Activated CD8-positive, alpha-beta memory T cell treated with anti-CD3 and anti-CD28 coated beads, Interleukin-2, amount 50 U/mL, for 24 hours (primary cell): ENCODE results near the gene GSPT2.
"Not testable (repeated sequence)": the region's sequence is repeated elsewhere in the genome, so short reads cannot be mapped to it uniquely, and the experiment has no call there.

Experiments
- DNase-seq: peaks from one replicate; pipeline ENCODE4 v3.0.0-alpha.2; 2020; ENCODE audit errors: extremely low read depth

The GSPT2 gene

DNA sequence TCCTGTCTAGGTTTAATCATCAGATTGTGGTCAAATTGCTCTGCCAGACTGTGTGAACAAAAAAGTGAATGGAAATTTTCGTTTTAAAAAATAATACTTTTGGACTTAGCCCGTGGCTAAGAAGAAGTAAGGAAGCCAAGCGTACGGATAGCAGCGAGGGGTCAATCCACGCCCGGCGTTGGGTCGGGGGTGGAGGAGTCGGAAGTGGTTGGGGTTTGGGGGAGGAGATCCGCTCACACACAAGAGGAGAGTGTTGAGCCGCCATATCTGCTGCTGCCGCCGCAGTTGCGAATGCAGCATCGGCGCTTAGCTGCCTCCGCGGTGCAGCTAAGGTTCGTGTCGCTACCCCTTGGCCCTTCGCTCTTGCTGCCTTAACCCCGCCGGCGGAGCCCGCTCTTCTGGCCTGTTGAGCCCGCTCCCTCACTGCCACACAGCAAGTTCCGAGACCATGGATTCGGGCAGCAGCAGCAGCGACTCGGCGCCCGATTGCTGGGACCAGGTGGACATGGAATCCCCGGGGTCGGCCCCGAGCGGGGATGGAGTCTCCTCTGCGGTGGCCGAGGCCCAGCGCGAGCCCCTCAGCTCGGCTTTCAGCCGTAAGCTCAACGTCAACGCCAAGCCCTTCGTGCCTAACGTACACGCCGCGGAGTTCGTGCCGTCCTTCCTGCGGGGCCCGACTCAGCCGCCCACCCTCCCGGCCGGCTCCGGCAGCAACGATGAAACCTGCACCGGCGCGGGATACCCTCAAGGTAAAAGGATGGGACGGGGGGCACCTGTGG is at the start of gene GSPT2:
TSS of gene GSPT2 (plus strand) at position 264 of the 779 bp plus-strand sequence. CDS start at position 449, 185 bp downstream.
- DNase-seq: peak; percentile 9

DNA sequence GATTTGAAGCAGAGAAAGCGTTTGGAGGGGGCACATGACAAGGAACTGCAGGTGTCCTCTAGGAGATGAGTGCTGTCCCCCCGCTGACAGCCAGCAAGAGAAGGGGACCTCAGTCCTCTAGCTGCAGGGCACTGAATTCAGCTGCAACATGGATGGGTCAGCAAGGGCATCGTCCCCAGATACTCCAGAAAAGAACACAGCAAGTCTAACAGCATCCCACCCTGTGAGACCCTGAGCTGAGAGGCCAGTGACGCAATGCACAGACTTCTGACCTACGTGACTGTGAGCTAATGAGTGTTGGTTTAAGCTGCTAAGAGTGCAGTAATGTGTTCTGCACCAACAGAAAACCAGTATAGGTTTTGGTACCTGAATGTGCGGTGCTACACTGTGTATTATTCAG is 49.0 kb upstream of the GSPT2 start:
- DNase-seq: no peak

DNA sequence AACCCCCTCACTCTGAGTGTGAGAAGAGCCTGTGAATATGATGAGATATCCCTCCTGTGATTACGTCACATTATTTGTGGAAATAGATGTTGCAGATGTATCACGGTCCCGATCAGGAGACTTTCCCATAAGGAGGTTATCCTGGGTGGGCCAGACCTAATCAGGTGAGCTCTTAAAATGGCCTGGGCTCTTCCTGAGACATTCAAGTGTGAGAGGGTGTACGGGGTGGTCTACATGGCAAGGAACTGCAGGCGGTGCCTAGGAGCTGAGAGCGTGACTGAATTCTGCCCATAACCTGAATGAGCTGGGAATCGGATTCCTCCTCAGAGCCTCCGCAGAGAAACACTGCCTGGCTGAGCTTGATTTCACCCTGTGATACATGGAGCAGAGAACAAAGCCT is 45.8 kb upstream of the GSPT2 start:
- DNase-seq: no peak

DNA sequence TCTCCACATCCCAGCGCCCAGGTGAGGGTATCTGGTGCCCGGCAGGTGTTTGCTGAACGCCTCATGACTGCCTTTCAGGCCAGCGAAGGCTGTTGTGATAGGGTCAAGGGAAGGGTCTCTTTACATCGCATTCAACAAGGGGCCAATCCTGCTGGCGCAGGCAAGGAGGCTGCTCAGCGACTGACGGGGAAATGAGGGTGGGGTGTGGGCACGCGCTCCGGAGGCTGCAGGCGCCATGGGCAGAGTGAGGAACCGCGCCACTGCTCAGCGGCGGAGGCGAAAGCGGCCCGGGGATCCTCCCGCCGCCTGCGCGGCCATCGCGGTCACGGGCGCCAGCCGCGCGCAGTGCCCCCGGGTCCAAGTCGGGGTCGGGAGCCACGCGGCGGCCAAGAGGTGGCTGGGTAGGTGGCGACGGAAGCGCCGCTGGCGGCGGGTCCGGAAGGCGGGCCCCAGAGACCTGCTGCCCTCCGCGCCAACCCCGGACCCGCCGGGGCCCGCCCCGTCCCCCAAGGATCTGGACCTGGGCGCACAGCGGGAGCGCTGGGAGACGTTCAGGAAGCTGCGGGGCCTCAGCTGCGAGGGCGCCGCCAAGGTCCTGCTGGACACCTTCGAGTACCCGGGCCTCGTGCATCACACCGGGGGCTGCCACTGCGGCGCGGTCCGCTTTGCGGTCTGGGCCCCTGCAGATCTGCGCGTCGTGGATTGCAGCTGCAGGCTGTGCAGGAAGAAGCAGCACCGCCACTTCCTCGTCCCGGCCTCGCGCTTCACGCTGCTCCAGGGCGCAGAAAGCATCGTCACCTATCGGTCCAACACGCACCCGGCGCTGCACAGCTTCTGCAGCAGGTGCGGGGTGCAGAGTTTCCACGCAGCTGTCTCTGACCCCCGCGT is 32.7 kb upstream of the GSPT2 start, which contains the start of gene CENPVL1:
TSS of gene CENPVL1 (plus strand) at position 236 of the 888 bp plus-strand sequence. CDS start at position 236, 0 bp downstream.
- not testable (repeated sequence) for DNase-seq

DNA sequence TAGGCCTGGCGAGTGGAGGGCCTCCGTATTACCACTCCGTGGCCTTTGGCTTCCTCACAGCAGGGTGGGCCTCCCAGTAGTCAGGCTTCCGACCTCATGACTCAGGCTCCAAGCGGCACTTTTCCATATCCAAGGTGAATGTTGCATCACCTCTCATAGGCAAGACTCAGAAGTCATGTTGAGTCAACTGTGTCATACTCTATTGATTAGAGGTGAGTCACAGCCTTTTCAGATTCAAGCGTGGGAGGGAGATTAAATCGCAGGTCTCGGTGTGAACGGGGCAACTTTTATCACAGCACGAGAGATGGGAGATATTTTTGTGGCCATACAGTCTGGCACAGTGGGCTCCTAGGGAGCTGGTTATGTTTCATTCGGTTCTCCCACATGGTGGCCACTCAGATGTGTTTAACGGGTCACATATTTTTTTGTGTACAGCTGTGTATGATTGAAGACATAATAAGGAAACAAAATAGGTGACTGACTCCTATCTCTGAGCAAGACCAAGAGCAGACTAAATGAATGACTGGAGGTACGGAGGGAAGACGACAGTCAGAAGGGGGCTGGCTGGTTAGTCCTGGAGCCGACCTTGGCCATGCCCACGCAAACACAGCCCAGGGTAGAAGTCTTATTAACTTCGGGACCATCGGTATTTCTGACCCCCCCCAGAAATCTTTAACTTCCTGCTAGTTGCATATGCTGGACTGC is 30.1 kb upstream of the GSPT2 start:
- DNase-seq: not testable (repeated sequence)

DNA sequence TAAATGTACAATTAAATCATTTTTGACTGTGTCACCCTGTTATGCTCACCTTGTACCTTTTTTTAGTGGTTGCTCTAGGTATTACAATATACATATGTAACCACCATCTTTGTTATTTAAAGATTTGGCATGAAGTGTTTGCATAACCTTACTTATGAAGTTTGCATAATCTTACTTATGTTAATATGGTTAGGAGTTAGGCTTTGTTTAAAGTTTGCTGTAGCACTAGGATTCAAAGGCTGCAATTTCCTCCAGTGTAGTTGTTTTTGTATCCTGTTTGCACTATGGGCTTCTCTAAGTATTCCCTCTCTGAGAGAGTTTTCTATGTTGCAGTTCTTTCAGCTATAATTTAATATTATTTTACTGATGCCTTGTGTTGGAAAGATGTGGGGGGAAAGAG is 15.0 kb upstream of the GSPT2 start:
- no peak for DNase-seq

DNA sequence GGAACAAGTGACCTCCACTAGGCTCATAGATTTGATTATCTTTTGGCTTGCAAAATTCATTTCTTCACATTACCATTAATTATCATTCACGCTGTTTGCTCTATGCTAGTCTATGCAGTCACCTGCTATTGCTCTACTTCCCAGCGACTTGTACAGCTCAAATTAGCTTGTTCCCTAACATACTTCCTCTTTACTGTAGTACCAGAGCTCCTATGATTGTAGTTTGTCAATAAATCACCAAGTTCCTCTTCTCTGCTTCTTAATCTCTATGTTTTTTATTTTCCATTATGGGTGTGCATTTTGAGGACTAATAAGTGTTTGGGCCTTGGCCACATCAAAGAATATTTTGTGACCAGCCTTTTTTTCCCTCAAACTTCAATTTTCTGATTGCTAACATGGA is 6.2 kb upstream of the GSPT2 start:
- no peak for DNase-seq

DNA sequence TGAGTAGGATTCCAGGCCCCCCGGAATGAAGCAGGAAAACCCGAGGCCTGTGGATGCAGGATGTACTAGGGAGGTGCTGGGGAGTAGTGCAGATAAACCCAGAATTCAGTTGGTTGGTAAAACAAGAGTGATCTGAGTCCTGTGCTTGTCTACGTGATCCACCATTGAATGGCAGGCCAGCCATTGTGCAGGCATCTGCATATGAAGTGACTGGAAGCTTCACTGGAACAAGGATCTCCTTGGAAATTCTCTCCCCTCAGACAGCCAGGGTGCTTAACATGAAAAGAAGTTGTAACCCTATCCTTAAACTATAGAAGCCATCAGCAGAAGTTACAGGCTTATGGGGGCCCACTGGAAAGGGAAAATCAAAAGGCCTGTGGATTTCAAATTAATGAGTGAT is 656 bp upstream of the GSPT2 start:
- DNase-seq: no peak

DNA sequence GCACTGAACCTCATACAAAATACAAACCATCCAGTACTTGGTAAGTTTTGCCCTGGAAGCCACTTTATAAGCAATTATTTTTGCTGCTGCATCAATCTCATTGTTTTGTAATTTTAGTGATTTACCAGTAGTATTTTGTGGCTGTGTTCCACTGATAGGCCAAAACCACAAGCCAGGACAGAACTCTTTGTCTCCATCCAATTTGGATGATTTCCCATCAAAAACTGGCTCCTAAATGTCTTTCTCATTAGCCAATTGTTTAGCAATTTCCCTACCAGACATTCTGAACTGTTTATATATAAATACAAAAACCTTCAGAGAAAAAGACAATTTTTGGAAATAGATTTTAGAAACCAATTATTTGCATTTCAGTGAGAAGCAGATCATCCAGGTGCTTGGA is 4.4 kb downstream of the GSPT2 start:
- no peak for DNase-seq

DNA sequence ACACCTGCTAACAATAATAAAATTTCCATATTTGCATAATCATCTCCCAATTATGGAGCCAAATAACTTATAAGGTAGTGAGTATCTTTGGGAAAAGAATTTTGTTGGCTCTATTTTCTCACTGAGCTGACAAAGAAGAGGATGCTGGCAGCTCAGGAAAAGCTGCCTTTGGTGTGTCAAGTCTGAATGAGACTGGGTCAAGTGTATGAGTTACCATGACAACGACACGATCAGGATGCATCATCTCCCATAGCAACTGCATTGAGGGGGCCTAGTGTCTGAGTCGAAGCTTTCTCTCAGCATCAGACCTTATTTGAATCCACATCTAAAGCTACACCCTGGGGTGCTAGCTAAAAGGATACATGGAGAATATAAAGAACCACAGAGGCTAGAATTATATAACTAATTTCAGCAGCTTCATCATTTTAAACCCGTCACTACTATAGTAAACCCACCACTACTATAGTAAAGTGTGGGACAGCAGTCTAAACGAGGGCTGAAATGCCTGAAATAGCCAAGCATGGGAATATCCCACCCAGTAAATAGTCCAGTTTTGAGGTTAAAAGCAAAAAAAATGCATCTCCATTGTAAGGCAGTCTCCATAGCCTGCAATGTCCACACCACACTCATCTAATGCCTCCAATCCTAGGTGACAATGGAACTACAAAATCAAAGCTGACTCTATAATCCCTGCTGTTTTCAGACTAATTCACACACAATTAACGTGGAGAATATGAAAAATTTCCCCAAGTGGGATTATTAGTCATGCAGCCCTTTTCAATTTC is 16.0 kb downstream of the GSPT2 start:
- no peak for DNase-seq

DNA sequence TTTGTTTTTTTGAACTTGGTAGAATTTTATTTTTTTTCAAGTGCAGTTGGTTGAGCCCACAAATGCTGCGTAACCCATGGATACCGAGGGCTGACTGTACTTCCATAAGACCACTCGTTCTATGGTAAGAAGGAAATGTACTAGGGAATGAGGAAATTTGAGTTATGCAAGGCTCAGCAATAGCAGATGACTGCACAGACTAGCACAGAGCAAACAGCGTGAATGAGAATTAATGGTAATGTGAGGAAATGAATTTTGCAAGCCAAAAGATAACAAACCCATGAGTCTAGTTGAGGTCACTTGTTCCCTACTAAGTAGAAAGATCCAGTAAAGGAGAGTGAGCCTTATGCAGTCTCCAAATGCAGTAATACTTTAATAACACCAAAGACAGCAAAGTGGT is 17.4 kb downstream of the GSPT2 start:
- no peak for DNase-seq

DNA sequence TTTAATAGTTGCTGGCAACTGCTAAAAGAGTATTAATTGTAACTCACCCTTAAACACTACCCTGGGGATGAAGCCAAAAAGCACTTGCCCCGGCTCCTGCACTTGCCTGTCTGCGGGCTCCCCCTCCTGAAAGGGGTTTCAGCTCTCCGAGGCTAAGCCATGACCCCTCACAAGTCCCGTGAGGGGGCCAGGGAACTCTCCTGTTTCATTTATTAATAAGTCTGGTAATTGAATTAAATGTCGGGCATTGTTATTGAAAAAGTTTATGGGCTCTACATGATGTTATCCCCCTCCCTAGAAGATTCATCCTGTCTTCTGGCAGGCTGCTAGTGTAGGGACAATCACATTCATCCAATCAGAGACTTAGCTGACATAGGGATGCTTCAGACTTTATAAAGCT is 23.3 kb downstream of the GSPT2 start:
- no peak for DNase-seq

DNA sequence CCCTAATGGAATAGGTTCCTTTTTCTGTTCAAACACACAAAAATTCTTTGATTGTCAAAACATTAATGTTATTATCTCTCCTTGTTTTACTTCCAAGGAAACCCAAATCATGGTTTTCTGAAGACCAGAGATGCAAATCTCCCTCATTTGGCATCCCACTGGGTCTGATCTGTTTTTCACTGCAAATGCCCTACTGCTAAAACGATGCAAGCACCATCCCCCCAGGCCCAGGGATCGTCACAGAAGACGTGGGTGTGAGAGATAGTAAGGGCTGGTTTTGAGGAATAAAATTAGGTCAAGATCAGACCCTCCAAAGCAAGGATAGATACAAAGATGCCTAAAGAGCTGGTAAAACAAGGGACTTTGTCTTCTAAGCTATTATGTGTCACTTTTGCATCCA is 33.6 kb downstream of the GSPT2 start:
- DNase-seq: no peak

DNA sequence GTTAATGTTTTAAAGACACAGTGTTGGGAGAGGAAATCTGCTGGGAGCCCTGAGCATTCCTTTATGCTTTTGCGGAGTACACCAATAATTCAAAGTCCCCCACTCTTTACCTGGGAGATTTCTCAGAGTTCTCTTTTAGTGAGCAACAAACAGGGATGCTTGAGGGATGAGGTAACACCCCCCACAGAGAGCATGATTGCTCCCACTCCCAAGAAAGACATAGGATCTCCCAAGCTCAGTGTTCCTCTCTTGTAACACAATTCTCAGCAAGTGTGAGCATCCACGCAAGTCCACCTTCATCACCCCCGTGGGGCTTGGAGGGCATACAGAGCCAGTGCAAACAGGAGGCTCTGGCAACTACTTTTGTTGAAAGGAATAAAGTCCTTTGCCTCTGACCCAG is 36.1 kb downstream of the GSPT2 start:
- no peak for DNase-seq

DNA sequence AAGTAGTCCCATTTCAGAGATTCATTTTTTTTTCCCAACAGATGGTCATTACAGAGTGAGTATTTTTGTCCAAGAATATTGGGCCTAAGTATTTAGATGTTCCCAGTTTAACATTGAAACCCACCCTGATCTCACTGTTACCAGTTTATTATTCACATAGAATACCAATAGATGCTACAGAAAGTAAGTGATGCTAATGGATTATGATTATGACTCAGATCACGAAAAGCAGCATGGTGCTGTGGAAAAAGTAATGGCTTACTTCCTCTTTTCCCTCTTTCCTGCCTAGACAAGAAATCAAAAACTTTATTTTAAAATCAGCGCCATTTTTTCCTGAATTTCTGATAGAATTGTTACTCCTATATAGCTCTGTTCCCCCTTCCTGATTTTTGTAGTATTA is 51.9 kb downstream of the GSPT2 start:
- DNase-seq: no peak
